ENCODE measurements around the gene TP53.

Gene TP53

DNA sequence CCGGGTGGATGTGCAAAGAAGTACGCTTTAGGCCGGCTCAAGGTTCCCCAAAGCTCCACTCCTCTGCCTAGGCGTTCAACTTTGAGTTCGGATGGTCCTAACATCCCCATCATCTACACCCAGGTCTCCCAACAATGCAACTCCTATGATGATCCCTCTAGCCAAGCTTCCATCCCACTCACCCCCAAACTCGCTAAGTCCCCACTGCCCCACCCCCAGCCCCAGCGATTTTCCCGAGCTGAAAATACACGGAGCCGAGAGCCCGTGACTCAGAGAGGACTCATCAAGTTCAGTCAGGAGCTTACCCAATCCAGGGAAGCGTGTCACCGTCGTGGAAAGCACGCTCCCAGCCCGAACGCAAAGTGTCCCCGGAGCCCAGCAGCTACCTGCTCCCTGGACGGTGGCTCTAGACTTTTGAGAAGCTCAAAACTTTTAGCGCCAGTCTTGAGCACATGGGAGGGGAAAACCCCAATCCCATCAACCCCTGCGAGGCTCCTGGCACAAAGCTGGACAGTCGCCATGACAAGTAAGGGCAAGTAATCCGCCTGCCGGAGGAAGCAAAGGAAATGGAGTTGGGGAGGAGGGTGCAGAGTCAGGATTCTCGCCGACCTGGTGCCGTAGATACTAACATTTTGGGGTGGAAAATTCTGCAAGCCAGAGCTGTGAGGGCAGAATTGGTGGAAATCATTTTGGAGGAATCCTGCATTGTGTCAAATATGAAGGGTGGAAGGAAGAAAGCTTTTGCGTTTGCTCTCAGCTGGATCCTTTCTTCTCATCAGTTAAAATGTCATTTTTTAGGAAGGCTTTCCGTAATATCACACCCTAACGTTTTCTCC is at the start of gene TP53:
Gene TP53 (minus strand): TSS at position 419 of the 836 bp plus-strand sequence. CDS start 10,896 bp downstream, outside the sequence.
- peak; percentile 96 for DNase-seq

GRCh38 chr17:7732981-7733539 is 45.8 kb upstream of the TP53 start:
- DNase-seq: no peak

GRCh38 chr17:7729816-7730215 is 42.5 kb upstream of the TP53 start:
- no peak for DNase-seq

DNA sequence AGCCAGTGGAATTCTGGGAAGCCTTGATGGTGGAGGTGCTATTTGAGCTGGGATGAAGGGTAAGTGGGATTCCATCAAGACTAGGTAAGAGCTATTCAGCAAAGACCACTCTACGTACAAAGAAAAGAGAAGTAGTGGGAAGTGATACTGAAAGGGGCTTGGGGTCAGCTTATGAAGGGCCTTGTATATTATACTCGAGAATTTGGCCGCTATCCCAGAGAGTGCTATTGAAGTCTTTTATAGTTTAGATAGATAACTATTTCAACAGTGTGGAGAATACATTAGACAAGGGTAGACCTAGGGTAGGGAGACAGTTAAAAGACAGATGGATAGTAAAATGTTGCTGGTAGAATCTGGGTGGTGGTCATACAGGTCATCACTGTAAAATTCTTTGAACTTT is 40.6 kb upstream of the TP53 start:
- DNase-seq: no peak

DNA sequence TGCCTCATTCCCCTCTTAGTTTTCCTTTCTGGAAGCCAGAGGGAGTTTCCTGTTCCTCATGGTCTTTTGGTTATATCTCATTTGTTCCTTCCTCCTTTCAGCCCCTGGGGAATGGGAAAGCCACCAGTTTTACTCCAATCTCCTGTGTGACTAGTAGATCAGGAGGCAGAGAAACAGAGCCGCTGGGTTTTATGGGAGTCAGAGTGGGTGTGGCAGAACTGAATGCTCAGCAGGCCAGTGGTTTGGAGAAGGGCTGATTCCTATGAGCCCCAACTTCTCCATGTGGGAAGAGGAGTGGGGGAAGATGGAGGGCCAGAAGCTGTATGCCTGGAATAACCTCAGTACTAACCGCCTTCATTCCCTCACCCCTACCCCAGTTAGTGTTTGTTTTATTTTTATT is 34.3 kb upstream of the TP53 start:
- DNase-seq: no peak

DNA sequence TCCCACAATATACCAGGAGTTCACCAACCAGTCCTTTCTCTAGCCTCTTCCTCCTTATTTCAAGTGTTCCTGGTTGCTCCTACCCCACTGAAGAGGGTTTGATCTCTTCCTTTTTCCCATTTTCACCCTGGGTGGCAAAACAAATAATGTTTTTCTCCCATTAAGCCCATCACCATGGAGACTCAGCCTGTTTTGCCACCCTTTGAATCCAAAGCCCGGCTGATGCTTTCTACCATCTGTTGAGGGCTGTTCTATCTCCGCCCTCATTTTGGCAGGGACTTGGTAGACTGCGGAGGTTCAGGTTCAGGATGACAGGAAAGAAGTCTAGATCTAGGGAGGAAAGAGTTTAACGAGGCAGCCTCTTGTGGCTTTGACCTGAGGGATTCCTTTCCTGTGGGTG is 32.8 kb upstream of the TP53 start:
- DNase-seq: no peak

DNA sequence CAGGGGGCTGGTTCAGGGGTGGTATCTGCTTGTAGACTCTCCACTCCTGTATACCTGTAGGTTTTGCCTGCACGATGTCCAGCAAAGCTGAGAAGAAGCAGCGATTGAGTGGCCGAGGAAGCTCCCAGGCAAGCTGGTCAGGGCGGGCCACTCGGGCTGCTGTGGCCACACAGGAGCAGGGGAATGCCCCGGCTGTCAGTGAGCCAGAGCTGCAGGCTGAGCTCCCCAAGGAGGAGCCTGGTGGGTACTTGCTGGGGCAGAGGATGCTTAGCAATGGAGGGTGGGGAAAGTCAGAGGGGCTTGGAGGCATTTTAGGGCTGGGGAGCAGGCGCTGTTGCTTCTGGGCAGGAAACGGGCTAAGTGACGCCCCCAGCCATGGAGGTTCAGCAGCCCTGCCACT is 32.4 kb upstream of the TP53 start:
- no peak for DNase-seq

GRCh38 chr17:7717756-7718350 is 30.6 kb upstream of the TP53 start:
- peak; percentile 55 for DNase-seq

DNA sequence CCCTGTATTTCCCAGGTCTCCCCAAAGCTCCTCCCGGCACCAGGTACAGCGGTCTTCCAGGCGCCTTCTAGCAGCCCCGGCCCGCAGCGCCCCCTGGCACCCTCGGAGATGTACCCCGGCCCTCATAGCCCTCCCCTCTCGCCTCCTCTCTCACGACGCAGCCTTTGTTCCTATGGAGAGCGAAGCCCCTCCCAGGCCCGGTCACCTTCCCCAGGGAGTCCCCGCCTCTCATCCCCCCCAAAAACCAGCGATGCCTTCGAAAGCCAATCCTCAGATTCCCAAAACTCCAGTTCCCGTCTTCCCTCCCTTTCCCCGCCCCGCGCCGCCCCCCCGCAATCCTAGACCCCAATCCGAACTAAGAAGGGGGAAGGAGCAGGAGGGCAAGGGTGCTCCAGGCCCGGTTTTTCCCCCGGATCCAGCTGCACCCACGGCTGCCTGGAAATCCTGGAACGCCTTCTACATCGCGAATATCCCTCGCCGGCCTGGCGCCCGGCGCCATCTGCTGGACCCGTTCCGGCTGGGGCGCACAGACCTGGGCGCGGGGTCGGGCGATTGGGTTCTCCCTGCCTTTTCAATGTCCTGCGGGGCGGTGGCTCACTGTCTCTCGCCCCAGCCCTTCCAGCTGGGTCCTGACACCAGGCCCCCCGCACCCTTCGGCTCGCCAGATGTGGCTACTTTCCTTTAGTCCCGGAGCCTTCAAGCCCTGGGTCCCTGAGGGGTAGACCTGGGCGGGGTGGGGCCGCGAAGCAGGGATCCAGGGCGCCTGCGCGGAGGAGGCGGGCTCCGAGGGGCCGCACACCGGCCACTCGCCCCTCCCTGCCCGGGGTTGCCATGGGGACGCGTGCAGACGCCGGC is 29.8 kb upstream of the TP53 start, which contains the start of gene DNAH2:
Gene DNAH2 (plus strand): TSS at position 844 of the 855 bp plus-strand sequence. CDS start 1,991 bp downstream, outside the sequence.
- DNase-seq: peak; percentile 99

- peak; percentile 61 for DNase-seq
Observed at GRCh38 chr17:7715936-7716886, 28.9 kb upstream of the TP53 start.

GRCh38 chr17:7714721-7715594 is 27.7 kb upstream of the TP53 start:
- DNase-seq: no peak

DNA sequence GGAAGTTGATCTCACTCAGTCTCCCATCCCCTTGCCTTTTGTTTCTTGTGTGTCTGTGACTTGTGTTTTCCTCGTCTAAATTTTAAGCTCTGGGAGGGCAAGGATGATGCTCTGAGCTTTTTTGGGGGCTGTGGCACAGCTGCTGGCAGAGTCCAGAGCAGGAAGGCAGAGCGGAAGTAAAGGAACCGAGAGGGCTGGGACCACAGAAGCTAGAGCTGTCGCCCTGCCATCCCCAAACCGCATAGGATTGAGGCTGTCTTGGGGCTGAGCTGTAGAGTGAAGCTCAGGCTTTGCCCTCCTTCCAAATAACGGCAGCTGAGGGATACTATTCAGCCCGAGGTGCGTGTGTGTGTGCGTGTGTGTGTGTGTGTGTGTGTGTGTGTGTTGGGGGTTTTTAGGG is 26.5 kb upstream of the TP53 start:
- no peak for DNase-seq

- DNase-seq: peak; percentile 61
Observed at GRCh38 chr17:7712111-7712771, 25.0 kb upstream of the TP53 start.

DNA sequence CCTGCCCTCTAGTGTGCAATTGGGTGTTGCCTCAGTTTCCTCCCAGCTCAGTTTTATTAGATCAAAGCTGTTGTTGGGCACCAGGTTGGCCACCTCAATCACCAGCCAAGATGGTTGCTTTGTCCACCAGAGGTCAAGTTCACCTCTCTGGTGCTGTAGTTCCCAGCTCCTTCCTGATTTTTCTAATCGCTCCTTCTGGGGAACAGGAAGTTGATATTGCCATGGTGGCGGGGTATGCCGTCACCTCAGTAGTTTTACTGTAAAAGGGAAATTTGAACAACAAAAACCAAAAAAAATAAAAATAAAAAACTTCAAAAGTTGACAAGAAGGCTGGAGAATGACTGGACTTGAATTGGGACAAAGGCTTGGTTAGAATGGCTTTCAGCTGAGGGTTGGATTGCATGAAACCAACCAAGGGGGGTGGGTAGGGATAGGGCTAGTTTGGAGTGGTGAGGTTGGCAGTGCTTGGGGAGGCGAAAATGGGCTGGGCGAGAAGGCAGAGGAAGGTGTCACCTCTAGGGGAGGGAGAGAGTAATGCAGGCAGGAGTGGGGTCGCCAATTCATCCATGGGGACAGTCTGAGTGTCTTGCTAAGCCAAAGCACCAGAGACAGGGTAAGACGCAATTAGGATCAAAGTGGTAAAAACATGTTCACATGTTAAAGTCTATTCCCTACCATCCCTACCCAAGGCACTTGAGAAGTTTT is 23.9 kb upstream of the TP53 start:
- DNase-seq: peak; percentile 9

DNA sequence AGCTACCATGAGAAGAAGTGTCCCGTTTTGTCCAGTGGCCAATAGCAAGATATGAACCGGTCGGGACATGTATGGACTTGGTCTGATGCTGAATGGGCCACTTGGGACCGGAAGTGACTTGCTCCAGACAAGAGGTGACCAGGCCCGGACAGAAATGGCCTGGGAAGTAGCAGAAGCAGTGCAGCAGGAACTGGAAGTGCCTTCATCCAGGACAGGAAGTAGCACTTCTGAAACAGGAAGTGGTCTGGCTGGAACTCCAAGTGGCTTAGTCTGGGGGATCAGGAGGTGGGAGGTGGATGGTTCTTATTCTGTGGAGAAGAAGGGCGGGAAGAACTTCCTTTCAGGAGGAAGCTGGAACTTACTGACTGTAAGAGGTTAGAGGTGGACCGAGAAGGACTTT is 23.0 kb upstream of the TP53 start:
- DNase-seq: no peak

DNA sequence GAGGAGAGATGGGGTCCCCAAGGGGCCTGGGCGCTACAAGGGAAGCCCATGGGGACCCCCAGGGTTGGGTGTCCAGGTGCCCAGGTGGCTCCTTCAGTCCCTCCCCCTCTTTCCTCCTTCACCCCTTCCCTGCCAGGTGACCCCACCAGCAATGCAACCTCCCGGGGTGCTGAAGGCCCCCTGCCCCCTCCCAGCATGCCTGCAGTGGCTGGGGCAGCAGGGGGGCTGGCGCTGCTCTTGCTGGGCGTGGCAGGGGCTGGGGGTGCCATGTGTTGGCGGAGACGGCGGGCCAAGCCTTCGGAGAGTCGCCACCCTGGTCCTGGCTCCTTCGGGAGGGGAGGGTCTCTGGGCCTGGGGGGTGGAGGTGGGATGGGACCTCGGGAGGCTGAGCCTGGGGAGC is 21.7 kb upstream of the TP53 start:
- no peak for DNase-seq

DNA sequence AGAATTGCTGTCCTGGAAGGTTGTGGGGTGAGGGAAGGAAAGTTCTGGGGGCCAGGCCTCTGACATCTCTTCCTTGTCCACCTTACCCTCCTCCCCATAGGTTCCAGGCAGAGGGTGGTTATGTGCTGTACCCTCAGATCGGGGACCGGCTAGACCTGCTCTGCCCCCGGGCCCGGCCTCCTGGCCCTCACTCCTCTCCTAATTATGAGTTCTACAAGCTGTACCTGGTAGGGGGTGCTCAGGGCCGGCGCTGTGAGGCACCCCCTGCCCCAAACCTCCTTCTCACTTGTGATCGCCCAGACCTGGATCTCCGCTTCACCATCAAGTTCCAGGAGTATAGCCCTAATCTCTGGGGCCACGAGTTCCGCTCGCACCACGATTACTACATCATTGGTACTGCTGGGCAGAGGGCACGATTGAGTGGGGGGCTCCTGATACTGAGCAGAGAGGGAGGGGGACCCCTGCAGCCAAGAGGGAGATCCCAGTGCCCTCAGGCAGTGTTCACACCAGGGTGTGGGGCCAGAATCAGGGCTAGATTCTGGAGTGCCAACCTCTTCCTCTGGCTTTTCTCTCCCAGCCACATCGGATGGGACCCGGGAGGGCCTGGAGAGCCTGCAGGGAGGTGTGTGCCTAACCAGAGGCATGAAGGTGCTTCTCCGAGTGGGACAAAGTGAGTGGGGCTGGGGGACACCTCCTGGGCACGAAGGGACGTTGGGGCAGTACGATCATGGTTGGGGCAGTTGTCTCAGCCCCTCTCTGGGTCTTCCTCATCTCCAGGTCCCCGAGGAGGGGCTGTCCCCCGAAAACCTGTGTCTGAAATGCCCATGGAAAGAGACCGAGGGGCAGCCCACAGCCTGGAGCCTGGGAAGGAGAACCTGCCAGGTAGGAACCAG is 20.8 kb upstream of the TP53 start:
- DNase-seq: no peak

GRCh38 chr17:7707446-7707845 is 20.2 kb upstream of the TP53 start:
- DNase-seq: no peak

Data from NCI-H1105 treated with DMSO at 0.1 percent for 48 hours (cell line).